Adrenal gland (tissue), 12 donors: ENCODE data around the gene FOXP4. TPM values are rescaled to one million over a fixed set of nuclear protein-coding genes. Genes with fewer than 3 reads are reported as not detected.

Experiments used
- DNase-seq, 7 donors: peaks; one replicate each; pipeline ENCODE4 v3.0.0-alpha.2; 2019 to 2020
- H3K27ac ChIP-seq, 5 donors: fragments of 200-600 bp; sonication (generic) in 4 of 5; 1 replicate in 3 of 5; 2 replicates in 2 of 5; pipeline versions ENCODE4 v1.5.1 to v1.8.0; 2016 to 2020; ENCODE audit warnings: mild to moderate bottlenecking in 1 of 5
- H3K27me3 ChIP-seq: fragments of 200-600 bp; 2 replicates; pipeline ENCODE4 v1.8.0; 2021
- H3K36me3 ChIP-seq, 2 donors: fragments of 200-600 bp; replicated peaks in 1 of 2; 1 replicate in 1 of 2; 2 replicates in 1 of 2; pipeline versions ENCODE4 v1.5.1 to v1.8.0; 2018 to 2022
- H3K4me1 ChIP-seq, 2 donors: fragments of 200-600 bp; replicated peaks in 1 of 2; 1 replicate in 1 of 2; 2 replicates in 1 of 2; pipeline versions ENCODE4 v1.5.1 to v1.8.0; 2018 to 2021
- H3K4me3 ChIP-seq, 4 donors: fragments of 200-600 bp; sonication (generic) in 3 of 4; one replicate each; pipeline ENCODE4 v1.5.1; 2016 to 2018
- H3K9me3 ChIP-seq, 3 donors: fragments of 200-600 bp; sonication (generic) in 1 of 3; replicated peaks in 1 of 3; 1 replicate in 2 of 3; 2 replicates in 1 of 3; pipeline versions ENCODE4 v1.5.1 to v1.8.0; 2016 to 2021
- POLR2A ChIP-seq, 2 donors: fragments of 450-650 bp; IDR thresholded peaks; one replicate each; pipeline ENCODE4 v1.6.1; 2017; ENCODE audit warnings: antibody characterized with exemption in 2 of 2, mild to moderate bottlenecking in 2 of 2, moderate library complexity in 1 of 2
- WGBS, 4 donors: extraction: QIAGEN DNeasy Blood & Tissue Kit in 2 of 4; methylation state at CpG; one replicate each; pipeline versions ENCODE4 v1.1.5 to v1.1.7; 2013 to 2017; 5-methylcytosine and 5-hydroxymethylcytosine counted together
- intact Hi-C, 2 donors: fragments of 100-400 bp; cut with DNase I; formaldehyde crosslinking; loops; one replicate each; pipeline versions ENCODE4 v1.14.1 to v1.15.0; 2022 to 2023
- polyA plus RNA-seq, 3 donors: library from polyadenylated mRNA; stranded (reverse); fragments of 200-250 nt in 2 of 3; fragments of 350-450 nt in 1 of 3; fragmentation: Illumina TruSeq in 1 of 3; extraction: RNeasy Lipid Tissue Mini Kit (QIAGEN cat#74804) in 1 of 3; gene quantifications; one replicate each; pipeline ENCODE4 v1.2.3, GENCODE V29; 2013 to 2014
- total RNA-seq, 9 donors: library from RNA; depleted of rRNA in 4 of 9; stranded (reverse); fragments of >200 nt in 4 of 9; fragments of 120-200 nt in 1 of 9; fragmentation: NEBNext Ultra II Directional in 1 of 9; extraction: Animal tissue kit (Norgen Biotek cat#: 25700) in 1 of 9; gene quantifications; one replicate each; pipeline versions ENCODE4 v1.1.0 to v1.2.4, GENCODE V29; 2013 to 2023
- TF ChIP-seq, protein P1 (sequence below), 6 experiments: fragments of 450-650 bp in 4 of 6; fragments of 200-600 bp in 2 of 6; sonication (generic) in 1 of 6; IDR thresholded peaks; 1 replicate in 5 of 6; 2 replicates in 1 of 6; pipeline versions ENCODE4 v1.5.1 to v1.8.0; 2016 to 2021; ENCODE audit warnings: antibody characterized with exemption in 6 of 6, mild to moderate bottlenecking in 2 of 6, moderate library complexity in 1 of 6
- donor health status: healthy with polysubstance abuse.
- donor health status: Bipolar disorder and iron deficiency.
- donor health status: DM: yes; HTN: yes; CAD: no.
- donor health status: DM: no; HTN: no; CAD: no.
- donor health status: DM: no; HTN: no; CAD: no.
- donor health status: DM: yes; HTN: yes; CAD: no.

Gene FOXP4
- total and polyA plus RNA-seq, 12 donors = 1.6 to 18.2 (median 11.3) TPM

DNA sequence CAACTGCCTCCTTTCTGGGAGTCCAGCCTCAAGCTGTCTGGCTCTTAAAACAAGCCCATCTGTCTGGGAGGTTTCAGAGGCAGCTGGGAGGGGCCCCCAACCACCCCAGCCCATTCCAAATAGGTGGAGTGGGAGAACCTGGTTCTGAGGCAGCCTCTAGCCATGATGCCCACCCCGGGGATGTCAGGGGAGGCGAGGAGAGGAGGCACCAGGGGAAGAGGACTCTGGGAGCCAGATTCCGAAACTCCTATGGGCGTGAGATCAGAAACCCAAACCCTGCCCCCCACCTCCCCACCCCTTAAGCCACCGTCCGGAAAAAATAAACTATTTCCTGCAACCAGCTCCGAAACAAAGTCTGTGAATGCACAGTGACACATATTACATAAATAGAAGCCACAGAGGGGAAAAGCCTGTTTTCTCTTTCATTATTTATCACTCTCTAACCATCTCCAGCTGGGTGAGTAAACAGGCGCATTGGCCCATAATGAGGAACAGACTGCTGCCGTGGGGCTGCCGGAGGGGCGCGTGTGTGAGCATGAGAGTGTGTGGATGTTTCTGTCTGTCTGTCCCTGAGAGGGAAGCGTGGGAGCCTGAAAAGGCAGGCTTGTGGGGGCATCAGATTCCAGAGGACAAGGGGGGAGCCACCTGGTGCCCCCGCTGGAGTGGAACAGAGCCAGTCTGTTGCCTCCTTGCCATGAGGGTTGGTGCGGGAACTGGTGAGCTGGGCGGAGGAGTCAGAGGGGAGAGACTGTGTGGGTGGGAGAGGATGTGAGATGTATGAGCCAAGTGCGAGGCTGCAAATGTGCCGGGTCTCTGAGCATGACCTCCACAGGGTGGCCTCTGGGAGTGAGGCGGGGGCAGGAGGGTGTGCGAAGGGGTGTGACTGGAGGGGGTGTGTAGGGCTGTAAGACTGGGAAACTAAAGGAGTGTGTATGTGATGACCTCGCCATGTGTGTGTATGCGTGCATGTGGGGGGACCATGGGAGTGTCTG, 14.3 kb upstream of the FOXP4 start:
- intact Hi-C loops = no loop called here
- H3K9me3 ChIP-seq = no peaks in the 10 kb centered on the region
- peaks cover 2% of the 10 kb centered on the region for H3K27me3 ChIP-seq
- no peak for TF ChIP-seq POLR2A (IDR thresholded peaks at IDR 0.05)
- TF ChIP-seq, protein P1, sequence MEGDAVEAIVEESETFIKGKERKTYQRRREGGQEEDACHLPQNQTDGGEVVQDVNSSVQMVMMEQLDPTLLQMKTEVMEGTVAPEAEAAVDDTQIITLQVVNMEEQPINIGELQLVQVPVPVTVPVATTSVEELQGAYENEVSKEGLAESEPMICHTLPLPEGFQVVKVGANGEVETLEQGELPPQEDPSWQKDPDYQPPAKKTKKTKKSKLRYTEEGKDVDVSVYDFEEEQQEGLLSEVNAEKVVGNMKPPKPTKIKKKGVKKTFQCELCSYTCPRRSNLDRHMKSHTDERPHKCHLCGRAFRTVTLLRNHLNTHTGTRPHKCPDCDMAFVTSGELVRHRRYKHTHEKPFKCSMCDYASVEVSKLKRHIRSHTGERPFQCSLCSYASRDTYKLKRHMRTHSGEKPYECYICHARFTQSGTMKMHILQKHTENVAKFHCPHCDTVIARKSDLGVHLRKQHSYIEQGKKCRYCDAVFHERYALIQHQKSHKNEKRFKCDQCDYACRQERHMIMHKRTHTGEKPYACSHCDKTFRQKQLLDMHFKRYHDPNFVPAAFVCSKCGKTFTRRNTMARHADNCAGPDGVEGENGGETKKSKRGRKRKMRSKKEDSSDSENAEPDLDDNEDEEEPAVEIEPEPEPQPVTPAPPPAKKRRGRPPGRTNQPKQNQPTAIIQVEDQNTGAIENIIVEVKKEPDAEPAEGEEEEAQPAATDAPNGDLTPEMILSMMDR (IDR thresholded peaks at IDR 0.05) = no peak
- WGBS, 4 donors = 46 to 52% (median 49%) methylated on average over 20 to 22 of the region's 22 CpGs
- H3K27ac ChIP-seq = no peak overlapping the region
- H3K36me3 ChIP-seq = no peaks in the 10 kb centered on the region
- no peak for DNase-seq
- H3K4me1 ChIP-seq = peaks cover 0 to 3% of the 10 kb centered on the region in 2 donors
- no peak overlapping the region for H3K4me3 ChIP-seq

DNA sequence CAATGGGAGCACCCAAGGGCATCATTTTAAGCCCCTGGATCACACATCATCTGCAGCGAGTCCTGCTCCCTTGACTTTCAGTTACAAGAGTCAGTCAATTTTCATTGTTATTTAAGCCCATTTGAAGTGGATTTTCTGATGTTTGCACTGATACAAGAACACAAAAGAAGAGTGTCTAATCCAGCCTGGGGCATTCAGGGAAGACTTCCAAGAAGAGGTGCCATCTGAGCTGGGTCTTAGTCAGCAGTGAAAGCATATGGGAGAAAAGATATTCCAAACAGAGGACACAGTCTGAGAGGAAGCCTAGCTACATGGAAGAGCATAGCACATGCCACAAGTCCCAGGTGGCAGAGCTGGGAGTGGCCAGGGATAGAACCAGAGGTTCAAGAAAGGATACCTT, 10.4 kb upstream of the FOXP4 start:
- TF ChIP-seq POLR2A (IDR thresholded peaks at IDR 0.05) = no peak
- TF ChIP-seq, protein P1 (IDR thresholded peaks at IDR 0.05) = no peak
- 90 to 100% (median 96%) methylated on average over 1 of the region's 1 CpG for WGBS, 4 donors
- DNase-seq = no peak

DNA sequence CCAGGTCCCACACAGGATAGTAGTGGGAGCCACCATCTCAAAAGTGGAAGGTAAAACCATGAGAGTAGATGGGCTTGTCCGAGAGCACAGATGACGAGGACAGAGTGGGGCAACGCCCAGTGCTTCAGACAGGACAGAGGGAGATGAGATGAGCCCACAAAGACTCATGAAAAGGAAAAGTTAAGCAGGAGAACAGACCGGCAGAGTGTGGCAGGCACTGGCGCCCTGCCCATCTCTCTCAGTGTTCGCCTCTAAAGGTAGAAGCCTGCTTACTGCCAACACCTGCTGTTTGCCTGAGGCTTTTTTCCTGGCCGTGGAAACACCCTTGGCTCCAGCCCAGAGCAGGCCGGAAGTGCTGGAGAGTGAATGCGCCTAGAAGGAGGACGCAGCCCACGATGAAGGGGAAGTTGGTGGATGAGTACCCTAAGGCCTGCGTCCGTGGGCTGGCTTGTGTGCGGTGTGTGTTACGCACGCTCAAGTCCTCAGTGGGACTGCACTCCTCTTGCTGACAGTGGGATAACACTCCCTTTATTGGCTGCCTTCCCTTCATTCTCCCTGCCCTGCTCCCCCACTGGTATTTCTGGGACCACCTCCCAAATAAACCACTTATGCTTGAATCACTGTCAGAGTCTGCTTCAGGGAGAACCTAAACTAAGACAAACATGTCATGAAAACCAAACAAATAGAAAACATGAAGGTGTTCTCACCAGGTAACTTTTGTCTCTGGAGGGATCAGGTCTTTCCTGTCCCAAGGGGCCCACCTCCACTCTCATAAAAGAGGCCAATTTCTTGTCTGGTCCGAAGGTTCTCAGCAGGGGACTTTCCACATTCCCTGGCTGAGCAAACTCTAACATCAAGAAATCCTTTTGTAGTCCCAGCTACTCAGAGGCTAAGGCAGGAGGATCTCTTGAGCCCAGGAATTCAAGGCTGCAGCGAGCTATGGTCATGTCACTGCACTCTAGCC, 9.1 kb upstream of the FOXP4 start:
- DNase-seq = peak in 1 of 7 donors; percentile 54
- H3K4me3 ChIP-seq = no peak overlapping the region
- H3K9me3 ChIP-seq = no peaks in the 10 kb centered on the region
- H3K4me1 ChIP-seq = peaks cover 0 to 4% of the 10 kb centered on the region in 2 donors
- intact Hi-C loops = no loop called here
- H3K27ac ChIP-seq = no peak overlapping the region
- H3K27me3 ChIP-seq = peaks cover 2% of the 10 kb centered on the region
- H3K36me3 ChIP-seq = no peaks in the 10 kb centered on the region
- whole genome bisulfite sequencing, 4 donors = 62 to 67% (median 67%) methylated on average over 11 to 18 of the region's 18 CpGs
- TF ChIP-seq, protein P1 (IDR thresholded peaks at IDR 0.05) = no peak
- no peak for TF ChIP-seq POLR2A (IDR thresholded peaks at IDR 0.05)

More for the DNA sequence above, 10.4 kb upstream of the FOXP4 start:
- Histone ChIP-seq H3K4me3 (no peak overlapping the region), H3K9me3 (no peaks in the 10 kb centered on the region), H3K4me1 (peaks cover 0 to 4% of the 10 kb centered on the region in 2 donors), H3K36me3 (no peaks in the 10 kb centered on the region), H3K27ac (no peak overlapping the region), H3K27me3 (peaks cover 2% of the 10 kb centered on the region)
- intact Hi-C loops = no loop called here
